Lower lobe of right lung (tissue), 2 donors: ENCODE results near the gene PNPLA7. TPM values are rescaled to one million over a fixed set of nuclear protein-coding genes. Genes with fewer than 3 reads are reported as not detected.
A peak's percentile ranks its signal among the peaks of the same experiment; 100 is the strongest.

ENCODE experiments used
- ATAC-seq, 2 donors: fragments of 200-7000 bp; cut with Tn5 transposase; one replicate each; pipeline ENCODE4 v1.9.1; 2020 to 2022; ENCODE audit warnings: mild to moderate bottlenecking in 2 of 2, moderate library complexity in 2 of 2
- DNase-seq: peaks from one replicate; pipeline ENCODE4 v3.0.0-alpha.2; 2020
- H3K27ac ChIP-seq: fragments of 200-600 bp; one replicate; pipeline ENCODE4 v1.8.0; 2022
- H3K27me3 ChIP-seq: fragments of 200-600 bp; one replicate; pipeline ENCODE4 v1.8.0; 2022; ENCODE audit warnings: low read depth
- H3K36me3 ChIP-seq: fragments of 200-600 bp; one replicate; pipeline ENCODE4 v1.8.0; 2022; ENCODE audit warnings: mild to moderate bottlenecking
- H3K4me1 ChIP-seq: fragments of 200-600 bp; one replicate; pipeline ENCODE4 v1.8.0; 2022
- H3K4me3 ChIP-seq: fragments of 200-600 bp; one replicate; pipeline ENCODE4 v1.8.0; 2022; ENCODE audit warnings: mild to moderate bottlenecking
- H3K9me3 ChIP-seq: fragments of 200-600 bp; one replicate; pipeline ENCODE4 v1.8.0; 2022
- CTCF ChIP-seq: fragments of 200-600 bp; IDR thresholded peaks from one replicate; pipeline ENCODE4 v1.8.0; 2022; ENCODE audit warnings: antibody characterized with exemption, mild to moderate bottlenecking
- intact Hi-C: fragments of 100-400 bp; cut with DNase I; formaldehyde crosslinking; loops from one replicate; pipeline ENCODE4 v1.11.0; 2022
- total RNA-seq: library from RNA; stranded (reverse); fragmentation: NEBNext Ultra II Directional; extraction: Animal tissue kit (Norgen Biotek cat#: 25700); gene quantifications from one replicate; pipeline ENCODE4 v1.2.1, GENCODE V29; 2021
- donor health status: DM: no; HTN: yes; CAD: no; lungs with severe emphysema.

Gene PNPLA7
- total RNA-seq, 1 donor from 2014 or later = 12.2 TPM

- Histone ChIP-seq H3K27ac (no peak overlapping the region), H3K36me3 (no peaks in the 10 kb centered on the region), H3K27me3 (no peaks in the 10 kb centered on the region), H3K9me3 (no peaks in the 10 kb centered on the region), H3K4me3 (no peak overlapping the region), H3K4me1 (no peaks in the 10 kb centered on the region)
- no peak for TF ChIP-seq CTCF
- ATAC-seq (no peak), DNase-seq (peak; percentile 25)
- intact Hi-C loops = no loop called here
Measured at GRCh38 chr9:137465720-137466388, 84.3 kb downstream of the PNPLA7 start.

- H3K36me3 ChIP-seq = no peaks in the 10 kb centered on the region
- ATAC-seq (no peak), DNase-seq (peak; percentile 41)
- H3K27me3 ChIP-seq = no peaks in the 10 kb centered on the region
- H3K27ac ChIP-seq = no peak overlapping the region
- no peak overlapping the region for H3K4me3 ChIP-seq
- no peaks in the 10 kb centered on the region for H3K9me3 ChIP-seq
- no peak for TF ChIP-seq CTCF
- H3K4me1 ChIP-seq = no peaks in the 10 kb centered on the region
- intact Hi-C loops = no loop called here
Measured at GRCh38 chr9:137465000-137465719, 85.0 kb downstream of the PNPLA7 start.

GRCh38 chr9:137464291-137464999, 85.8 kb downstream of the PNPLA7 start:
- Histone ChIP-seq H3K27ac (no peak overlapping the region), H3K4me3 (no peak overlapping the region), H3K4me1 (peaks cover 4% of the 10 kb centered on the region), H3K36me3 (no peaks in the 10 kb centered on the region), H3K27me3 (no peaks in the 10 kb centered on the region), H3K9me3 (no peaks in the 10 kb centered on the region)
- intact Hi-C loops = no loop called here
- DNase-seq = peak; percentile 39
- no peak for TF ChIP-seq CTCF
- ATAC-seq = no peak

GRCh38 chr9:137463931-137464290, 86.3 kb downstream of the PNPLA7 start:
- no peak overlapping the region for H3K4me3 ChIP-seq
- H3K4me1 ChIP-seq = peaks cover 6% of the 10 kb centered on the region
- H3K27me3 ChIP-seq = no peaks in the 10 kb centered on the region
- no peaks in the 10 kb centered on the region for H3K9me3 ChIP-seq
- intact Hi-C loops = no loop called here
- TF ChIP-seq CTCF = no peak
- ATAC-seq = no peak
- H3K36me3 ChIP-seq = no peaks in the 10 kb centered on the region
- no peak overlapping the region for H3K27ac ChIP-seq
- no peak for DNase-seq

GRCh38 chr9:137462986-137463930, 86.9 kb downstream of the PNPLA7 start:
- Histone ChIP-seq H3K27ac (no peak overlapping the region), H3K4me1 (peaks cover 11% of the 10 kb centered on the region), H3K4me3 (no peak overlapping the region), H3K36me3 (no peaks in the 10 kb centered on the region), H3K9me3 (no peaks in the 10 kb centered on the region), H3K27me3 (no peaks in the 10 kb centered on the region)
- ATAC-seq (no peak), DNase-seq (no peak)
- intact Hi-C loops = no loop called here
- TF ChIP-seq CTCF = no peak
